Measurements from ENCODE around the gene IFNG-AS1.

DNA sequence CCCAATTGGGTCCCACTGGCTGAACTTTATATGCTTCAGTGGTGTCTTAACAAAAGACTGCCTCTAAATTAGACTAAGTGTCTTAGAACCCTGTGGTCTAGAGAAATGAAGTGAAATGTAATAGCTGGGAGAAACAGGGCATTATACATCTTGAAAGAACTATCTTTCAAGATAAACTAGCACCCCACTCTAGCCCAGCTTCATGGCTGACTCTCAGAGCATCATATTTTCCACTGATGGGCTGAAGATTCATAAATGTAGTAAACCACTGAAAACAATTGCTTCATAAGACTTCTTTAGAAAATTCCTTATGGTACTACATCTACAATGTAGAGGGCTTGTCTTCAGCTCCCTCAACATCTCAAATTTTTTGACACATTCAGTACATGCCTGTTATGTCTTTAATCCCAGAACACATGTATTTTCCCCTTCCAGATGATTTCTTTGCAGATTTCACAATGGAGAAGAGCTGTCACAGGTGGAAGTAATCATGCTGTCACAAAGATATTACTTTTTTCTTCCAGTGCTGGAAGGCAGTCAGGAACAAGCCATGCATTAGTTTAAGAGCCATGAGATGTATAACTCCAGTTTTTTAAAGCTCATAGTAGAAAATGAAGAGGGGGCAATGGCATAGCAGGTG, 48.5 kb downstream of the IFNG-AS1 start:
- TF ChIP-seq, protein P1, sequence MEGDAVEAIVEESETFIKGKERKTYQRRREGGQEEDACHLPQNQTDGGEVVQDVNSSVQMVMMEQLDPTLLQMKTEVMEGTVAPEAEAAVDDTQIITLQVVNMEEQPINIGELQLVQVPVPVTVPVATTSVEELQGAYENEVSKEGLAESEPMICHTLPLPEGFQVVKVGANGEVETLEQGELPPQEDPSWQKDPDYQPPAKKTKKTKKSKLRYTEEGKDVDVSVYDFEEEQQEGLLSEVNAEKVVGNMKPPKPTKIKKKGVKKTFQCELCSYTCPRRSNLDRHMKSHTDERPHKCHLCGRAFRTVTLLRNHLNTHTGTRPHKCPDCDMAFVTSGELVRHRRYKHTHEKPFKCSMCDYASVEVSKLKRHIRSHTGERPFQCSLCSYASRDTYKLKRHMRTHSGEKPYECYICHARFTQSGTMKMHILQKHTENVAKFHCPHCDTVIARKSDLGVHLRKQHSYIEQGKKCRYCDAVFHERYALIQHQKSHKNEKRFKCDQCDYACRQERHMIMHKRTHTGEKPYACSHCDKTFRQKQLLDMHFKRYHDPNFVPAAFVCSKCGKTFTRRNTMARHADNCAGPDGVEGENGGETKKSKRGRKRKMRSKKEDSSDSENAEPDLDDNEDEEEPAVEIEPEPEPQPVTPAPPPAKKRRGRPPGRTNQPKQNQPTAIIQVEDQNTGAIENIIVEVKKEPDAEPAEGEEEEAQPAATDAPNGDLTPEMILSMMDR (IDR thresholded peaks at IDR 0.05 in 4 of 5, conservative IDR thresholded peaks at IDR 0.05 in 1 of 5): no peak
- TF ChIP-seq POLR2A (IDR thresholded peaks at IDR 0.05): no peak
